GM15510 (cell line): ENCODE results near the gene GSG1.

Experiments used
- POLR2A ChIP-seq: IDR thresholded peaks from 3 replicates; pipeline ENCODE4 v1.6.1; 2011; ENCODE audit warnings: borderline replicate concordance; ENCODE audit not compliant: insufficient read length; ENCODE audit errors: extremely low read depth

Gene GSG1

GRCh38 chr12:13102461-13103195 lies 839 bp downstream of the GSG1 start:
- TF ChIP-seq POLR2A, result no peak

- no peak for TF ChIP-seq POLR2A
Measured at GRCh38 chr12:13101821-13102375, 1.6 kb downstream of the GSG1 start.

- no peak for TF ChIP-seq POLR2A
Measured at GRCh38 chr12:13100882-13101769, 2.3 kb downstream of the GSG1 start.

- no peak for TF ChIP-seq POLR2A
Measured at GRCh38 chr12:13100605-13100881, 2.9 kb downstream of the GSG1 start.

GRCh38 chr12:13099844-13100604 lies 3.4 kb downstream of the GSG1 start:
- TF ChIP-seq POLR2A, result no peak

GRCh38 chr12:13099066-13099843 lies 4.2 kb downstream of the GSG1 start:
- no peak for TF ChIP-seq POLR2A

GRCh38 chr12:13097491-13098011 lies 5.9 kb downstream of the GSG1 start:
- TF ChIP-seq POLR2A, result no peak

GRCh38 chr12:13095266-13095995 lies 8.0 kb downstream of the GSG1 start:
- no peak for TF ChIP-seq POLR2A

GRCh38 chr12:13094367-13094766 lies 9.1 kb downstream of the GSG1 start:
- TF ChIP-seq POLR2A, result no peak

GRCh38 chr12:13093848-13094220 lies 9.6 kb downstream of the GSG1 start:
- TF ChIP-seq POLR2A, result no peak

- TF ChIP-seq POLR2A, result no peak
Measured at GRCh38 chr12:13093191-13093847, 10.1 kb downstream of the GSG1 start.

GRCh38 chr12:13091832-13092231 lies 11.6 kb downstream of the GSG1 start:
- TF ChIP-seq POLR2A, result no peak

GRCh38 chr12:13090054-13090453 lies 13.4 kb downstream of the GSG1 start:
- TF ChIP-seq POLR2A, result no peak

GRCh38 chr12:13088496-13088895 lies 15.0 kb downstream of the GSG1 start:
- no peak for TF ChIP-seq POLR2A

- no peak for TF ChIP-seq POLR2A
Measured at GRCh38 chr12:13087766-13088165, 15.7 kb downstream of the GSG1 start.
